IgD-negative memory B cell (primary cell): ENCODE measurements around the gene ATP1B2. TPM values are rescaled to one million over a fixed set of nuclear protein-coding genes. Genes with fewer than 3 reads are reported as not detected.

Experiments used
- H3K27ac Mint-ChIP-seq, 3 donors: one replicate each; pipeline ENCODE4 v1.8.0; 2020 to 2022; ENCODE audit warnings: mild to moderate bottlenecking in 3 of 3, mixed read lengths in 3 of 3, moderate library complexity in 1 of 3
- H3K27me3 Mint-ChIP-seq: one replicate; pipeline ENCODE4 v1.8.0; 2021; ENCODE audit warnings: mixed read lengths
- H3K36me3 Mint-ChIP-seq: one replicate; pipeline ENCODE4 v1.8.0; 2020; ENCODE audit warnings: mild to moderate bottlenecking, mixed read lengths
- H3K4me1 Mint-ChIP-seq, 3 donors: one replicate each; pipeline ENCODE4 v1.8.0; 2020 to 2022; ENCODE audit warnings: mixed read lengths in 3 of 3, mild to moderate bottlenecking in 1 of 3
- H3K4me3 Mint-ChIP-seq, 4 donors: one replicate each; pipeline ENCODE4 v1.8.0; 2020 to 2022; ENCODE audit warnings: mild to moderate bottlenecking in 4 of 4, mixed read lengths in 4 of 4, moderate library complexity in 3 of 4
- H3K9me3 Mint-ChIP-seq, 3 donors: one replicate each; pipeline ENCODE4 v1.8.0; 2020 to 2021; ENCODE audit warnings: mixed read lengths in 3 of 3, mild to moderate bottlenecking in 1 of 3
- polyA plus RNA-seq: library from polyadenylated mRNA; unstranded; fragments of 300-500 nt; fragmentation: Illumina TruSeq; gene quantifications from one replicate; pipeline ENCODE4 v1.2.3, GENCODE V29; 2021

Gene ATP1B2
- polyA plus RNA-seq, 1 donor from 2014 or later, result not detected

GRCh38 chr17:7704601-7705268 is 54.0 kb downstream of the ATP1B2 start, which contains the start of gene EFNB3:
TSS of gene EFNB3 (plus strand) at chr17:7705202. CDS start at chr17:7705599, 397 bp downstream.
- Mint-ChIP-seq H3K36me3 (peaks cover 8% of the 10 kb centered on the region), H3K4me3 (peak within 1 kb of the TSS in 3 of 4 donors; percentile 61 to 89 (median 66)), H3K27me3 (peaks cover 42% of the 10 kb centered on the region), H3K9me3 (no peaks in the 10 kb centered on the region), H3K27ac (peak within 1 kb of the TSS in 1 of 3 donors; percentile 31), H3K4me1 (peaks cover 0 to 10% (median 8%) of the 10 kb centered on the region in 3 donors)

GRCh38 chr17:7705269-7706255 is 54.8 kb downstream of the ATP1B2 start:
- peaks cover 0 to 13% (median 13%) of the 10 kb centered on the region in 3 donors for H3K4me1 Mint-ChIP-seq
- H3K9me3 Mint-ChIP-seq, result no peaks in the 10 kb centered on the region
- peak overlapping the region in 3 of 4 donors; percentile 46 to 87 (median 61) for H3K4me3 Mint-ChIP-seq
- peaks cover 9% of the 10 kb centered on the region for H3K36me3 Mint-ChIP-seq
- H3K27ac Mint-ChIP-seq, result no peak overlapping the region
- peaks cover 50% of the 10 kb centered on the region for H3K27me3 Mint-ChIP-seq

- Mint-ChIP-seq H3K4me3 (peak overlapping the region in 1 of 4 donors; percentile 23), H3K27ac (peak overlapping the region in 1 of 3 donors; percentile 14), H3K9me3 (peaks cover 0 to 3% (median 0%) of the 10 kb centered on the region in 3 donors), H3K27me3 (peaks cover 57% of the 10 kb centered on the region), H3K4me1 (peaks cover 0 to 15% (median 13%) of the 10 kb centered on the region in 3 donors), H3K36me3 (peaks cover 7% of the 10 kb centered on the region)
Measured at GRCh38 chr17:7706631-7707354, 56.1 kb downstream of the ATP1B2 start.

Other genes with a start within 250 kb of the ATP1B2 start
- 84.7 TPM for gene TMEM256, start 246.8 kb upstream of the ATP1B2 start, polyA plus RNA-seq
- gene NLGN2, start 243.1 kb upstream of the ATP1B2 start, polyA plus RNA-seq, result not detected
- not detected for gene SPEM1, start 230.6 kb upstream of the ATP1B2 start, polyA plus RNA-seq
- gene SPEM2, start 225.3 kb upstream of the ATP1B2 start, polyA plus RNA-seq, result not detected
- gene SPEM3, start 222.1 kb upstream of the ATP1B2 start, polyA plus RNA-seq, result not detected
- gene TMEM102, start 215.5 kb upstream of the ATP1B2 start, polyA plus RNA-seq, result 25.5 TPM
- gene FGF11, start 211.4 kb upstream of the ATP1B2 start, polyA plus RNA-seq, result not detected
- 13.8 TPM for gene CHRNB1, start 205.9 kb upstream of the ATP1B2 start, polyA plus RNA-seq
- gene ZBTB4, start 171.3 kb upstream of the ATP1B2 start, polyA plus RNA-seq, result 15.9 TPM
- gene SLC35G6, start 169.5 kb upstream of the ATP1B2 start, polyA plus RNA-seq, result not detected
- 55.7 TPM for gene POLR2A, start 166.6 kb upstream of the ATP1B2 start, polyA plus RNA-seq
- 45.1 TPM for gene TNFSF12, start 101.9 kb upstream of the ATP1B2 start, polyA plus RNA-seq
- 5.1 TPM for gene TNFSF13, start 92.2 kb upstream of the ATP1B2 start, polyA plus RNA-seq
- 19.0 TPM for gene SENP3, start 89.0 kb upstream of the ATP1B2 start, polyA plus RNA-seq
- 26.9 TPM for gene CD68, start 71.3 kb upstream of the ATP1B2 start, polyA plus RNA-seq
- 37.9 TPM for gene MPDU1, start 67.1 kb upstream of the ATP1B2 start, polyA plus RNA-seq
- not detected for gene SOX15, start 60.8 kb upstream of the ATP1B2 start, polyA plus RNA-seq
- gene FXR2, start 36.0 kb upstream of the ATP1B2 start, polyA plus RNA-seq, result 20.0 TPM
- 37.7 TPM for gene SAT2, start 23.1 kb upstream of the ATP1B2 start, polyA plus RNA-seq
- not detected for gene SHBG, start 20.8 kb upstream of the ATP1B2 start, polyA plus RNA-seq
- gene TP53, start 36.6 kb downstream of the ATP1B2 start, polyA plus RNA-seq, result 55.0 TPM
- gene WRAP53, start 37.6 kb downstream of the ATP1B2 start, polyA plus RNA-seq, result 15.3 TPM
- not detected for gene EFNB3, start 54.3 kb downstream of the ATP1B2 start, polyA plus RNA-seq
- gene DNAH2, start 66.8 kb downstream of the ATP1B2 start, polyA plus RNA-seq, result not detected
- 1.9 TPM for gene KDM6B, start 183.3 kb downstream of the ATP1B2 start, polyA plus RNA-seq
- not detected for gene TMEM88, start 204.1 kb downstream of the ATP1B2 start, polyA plus RNA-seq
- 170 TPM for gene NAA38, start 206.6 kb downstream of the ATP1B2 start, polyA plus RNA-seq
- 8.0 TPM for gene CYB5D1, start 207.1 kb downstream of the ATP1B2 start, polyA plus RNA-seq
- 2.4 TPM for gene CHD3, start 237.9 kb downstream of the ATP1B2 start, polyA plus RNA-seq